GM12891 (cell line): Measurements from ENCODE around the gene EVC.

Experiments
- PAX5 ChIP-seq: IDR thresholded peaks from 2 replicates; pipeline ENCODE4 v1.6.1; 2011; ENCODE audit warnings: low read length, moderate library complexity, mild to moderate bottlenecking; ENCODE audit not compliant: insufficient read depth, severe bottlenecking
- POLR2A ChIP-seq: IDR thresholded peaks from 2 replicates; pipeline ENCODE4 v1.6.1; 2011; ENCODE audit warnings: low read depth, low read length, control low read depth
- POLR2AphosphoS5 ChIP-seq: IDR thresholded peaks from 2 replicates; pipeline ENCODE4 v1.6.1; 2011; ENCODE audit warnings: low read depth, low read length, control low read depth
- SPI1 ChIP-seq: IDR thresholded peaks from 2 replicates; pipeline ENCODE4 v1.6.1; 2011; ENCODE audit warnings: low read depth, low read length, control low read depth
- TAF1 ChIP-seq: IDR thresholded peaks from 2 replicates; pipeline ENCODE4 v1.6.1; 2011; ENCODE audit warnings: low read depth, low read length, control low read depth

- TF ChIP-seq TAF1, result no peak
- no peak for TF ChIP-seq POLR2A
- no peak for TF ChIP-seq POLR2AphosphoS5
- TF ChIP-seq SPI1, result no peak
- no peak for TF ChIP-seq PAX5
Measured at GRCh38 chr4:5734853-5735252, 23.9 kb downstream of the EVC start.
